Left ventricle myocardium inferior (tissue), 1 donor: ENCODE results near the gene SF3B5. TPM values are rescaled to one million over a fixed set of nuclear protein-coding genes. Genes with fewer than 3 reads are reported as not detected.
"Not testable (repeated sequence)": the region's sequence is repeated elsewhere in the genome, so short reads cannot be mapped to it uniquely, and the experiment has no call there.

ENCODE experiments used
- DNase-seq: peaks from one replicate; pipeline ENCODE4 v3.0.0-alpha.2; 2020
- H3K27ac ChIP-seq: fragments of 200-600 bp; replicated peaks from 2 replicates; pipeline ENCODE4 v1.8.0; 2021
- H3K27me3 ChIP-seq: fragments of 200-600 bp; 2 replicates; pipeline ENCODE4 v1.8.0; 2021; ENCODE audit warnings: low read depth
- H3K36me3 ChIP-seq: fragments of 200-600 bp; 2 replicates; pipeline ENCODE4 v1.8.0; 2021
- H3K4me1 ChIP-seq: fragments of 200-600 bp; 2 replicates; pipeline ENCODE4 v1.8.0; 2021
- H3K4me3 ChIP-seq: fragments of 200-600 bp; 2 replicates; pipeline ENCODE4 v1.8.0; 2021; ENCODE audit warnings: mild to moderate bottlenecking, moderate library complexity
- H3K9me3 ChIP-seq: fragments of 200-600 bp; replicated peaks from 2 replicates; pipeline ENCODE4 v1.8.0; 2021
- intact Hi-C: fragments of 100-400 bp; cut with micrococcal nuclease; formaldehyde crosslinking; loops from one replicate; pipeline ENCODE4 v1.11.0; 2022
- total RNA-seq: library from RNA; stranded (reverse); fragmentation: NEBNext Ultra II Directional; extraction: Animal tissue kit (Norgen Biotek cat#: 25700); gene quantifications from one replicate; pipeline ENCODE4 v1.2.1, GENCODE V29; 2021
- TF ChIP-seq, protein P1 (sequence below): fragments of 200-600 bp; IDR thresholded peaks from 2 replicates; pipeline ENCODE4 v1.8.0; 2021; ENCODE audit warnings: antibody characterized with exemption, mild to moderate bottlenecking, borderline replicate concordance
- donor health status: DM: no; HTN: yes; CAD: no; lungs with severe emphysema.

Gene SF3B5
- total RNA-seq, 1 donor from 2014 or later: 131 TPM

DNA sequence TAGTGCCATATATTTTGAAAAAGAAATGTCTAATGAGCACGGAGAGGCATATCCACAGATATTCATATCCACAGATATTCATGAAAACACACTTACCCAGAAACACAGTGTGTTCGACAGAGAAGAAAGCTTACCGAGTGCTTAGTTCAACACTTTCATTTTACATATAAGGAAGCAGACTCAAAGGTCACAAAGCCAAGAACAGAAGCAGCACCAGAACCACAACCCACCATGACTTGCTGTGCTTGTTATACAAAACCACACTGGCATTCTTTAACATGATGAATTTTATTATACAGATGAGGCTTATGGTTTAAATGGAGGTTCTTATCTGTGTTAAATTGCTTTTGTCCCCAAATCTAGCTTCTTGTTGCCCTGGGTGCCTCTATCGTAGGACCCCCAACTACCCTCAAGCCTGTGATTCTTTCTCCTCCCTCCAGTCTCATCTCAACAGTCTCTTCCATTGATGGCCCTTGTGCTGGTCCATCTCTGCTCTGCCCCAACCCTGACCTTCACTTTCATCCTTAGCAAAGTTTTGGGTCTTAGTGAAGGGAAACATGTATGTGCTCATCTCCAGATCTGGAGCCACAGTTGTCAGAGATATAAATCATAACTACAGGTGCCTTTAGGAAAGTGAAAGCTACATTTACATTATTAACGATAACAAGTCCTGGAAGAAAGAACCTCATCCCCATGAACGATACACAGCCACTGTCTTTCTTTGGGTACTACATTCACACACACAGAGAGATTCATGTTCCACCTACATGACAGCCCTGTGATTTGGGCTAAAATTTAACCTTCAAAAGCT, 40.0 kb downstream of the SF3B5 start:
- Histone ChIP-seq H3K27me3 (peaks cover 12% of the 10 kb centered on the region), H3K4me1 (no peaks in the 10 kb centered on the region), H3K9me3 (no peaks in the 10 kb centered on the region), H3K4me3 (no peak overlapping the region), H3K27ac (no peak overlapping the region), H3K36me3 (no peaks in the 10 kb centered on the region)
- DNase-seq: no peak
- intact Hi-C loops: no loop called here
- TF ChIP-seq, protein P1, sequence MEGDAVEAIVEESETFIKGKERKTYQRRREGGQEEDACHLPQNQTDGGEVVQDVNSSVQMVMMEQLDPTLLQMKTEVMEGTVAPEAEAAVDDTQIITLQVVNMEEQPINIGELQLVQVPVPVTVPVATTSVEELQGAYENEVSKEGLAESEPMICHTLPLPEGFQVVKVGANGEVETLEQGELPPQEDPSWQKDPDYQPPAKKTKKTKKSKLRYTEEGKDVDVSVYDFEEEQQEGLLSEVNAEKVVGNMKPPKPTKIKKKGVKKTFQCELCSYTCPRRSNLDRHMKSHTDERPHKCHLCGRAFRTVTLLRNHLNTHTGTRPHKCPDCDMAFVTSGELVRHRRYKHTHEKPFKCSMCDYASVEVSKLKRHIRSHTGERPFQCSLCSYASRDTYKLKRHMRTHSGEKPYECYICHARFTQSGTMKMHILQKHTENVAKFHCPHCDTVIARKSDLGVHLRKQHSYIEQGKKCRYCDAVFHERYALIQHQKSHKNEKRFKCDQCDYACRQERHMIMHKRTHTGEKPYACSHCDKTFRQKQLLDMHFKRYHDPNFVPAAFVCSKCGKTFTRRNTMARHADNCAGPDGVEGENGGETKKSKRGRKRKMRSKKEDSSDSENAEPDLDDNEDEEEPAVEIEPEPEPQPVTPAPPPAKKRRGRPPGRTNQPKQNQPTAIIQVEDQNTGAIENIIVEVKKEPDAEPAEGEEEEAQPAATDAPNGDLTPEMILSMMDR: no peak

DNA sequence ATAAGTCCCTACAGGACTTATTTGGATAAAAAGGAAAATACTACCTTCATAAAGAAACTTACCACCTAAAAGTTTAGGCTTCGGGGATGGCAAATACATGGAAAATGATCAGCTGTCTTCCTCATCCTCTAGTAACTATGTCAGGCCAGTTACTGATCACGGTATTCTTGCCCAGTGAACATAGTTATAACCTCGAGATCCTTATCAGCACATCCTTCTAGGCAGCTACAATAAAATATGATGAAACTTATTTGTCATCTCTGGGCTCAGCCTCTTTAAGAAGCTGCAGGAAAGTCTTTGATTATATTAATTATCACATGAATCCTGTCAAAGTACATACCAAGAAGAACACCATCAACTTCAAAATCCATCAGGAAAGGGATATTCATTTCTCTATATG, 41.8 kb downstream of the SF3B5 start:
- Histone ChIP-seq H3K4me3 (no peak overlapping the region), H3K9me3 (peaks cover 4% of the 10 kb centered on the region), H3K4me1 (no peaks in the 10 kb centered on the region), H3K36me3 (no peaks in the 10 kb centered on the region), H3K27ac (no peak overlapping the region), H3K27me3 (no peaks in the 10 kb centered on the region)
- TF ChIP-seq, protein P1: no peak
- no peak for DNase-seq
- intact Hi-C loops: no loop called here

DNA sequence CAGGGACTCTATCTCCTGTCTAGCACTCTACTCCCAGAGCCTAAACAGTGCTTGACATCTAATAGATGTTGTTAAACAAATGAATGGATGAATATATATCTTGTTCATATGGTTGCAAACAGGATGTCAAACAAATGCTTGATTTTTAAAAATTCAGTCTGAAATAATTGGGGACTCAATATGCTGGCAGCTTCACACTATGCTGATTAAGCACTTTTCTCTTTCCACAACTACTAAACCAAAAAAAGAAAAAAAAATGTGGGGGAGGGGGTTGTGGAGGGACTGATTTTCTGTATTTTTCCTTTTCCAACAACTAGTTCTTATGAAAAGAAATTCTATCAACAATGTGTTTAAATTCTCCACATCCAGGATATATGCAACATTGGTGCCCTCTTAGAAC, 42.9 kb downstream of the SF3B5 start:
- TF ChIP-seq, protein P1: no peak
- peaks cover 7% of the 10 kb centered on the region for H3K27me3 ChIP-seq
- H3K9me3 ChIP-seq: peaks cover 4% of the 10 kb centered on the region
- no peak for DNase-seq
- intact Hi-C loops: no loop called here
- no peaks in the 10 kb centered on the region for H3K36me3 ChIP-seq
- no peak overlapping the region for H3K4me3 ChIP-seq
- no peaks in the 10 kb centered on the region for H3K4me1 ChIP-seq
- no peak overlapping the region for H3K27ac ChIP-seq

DNA sequence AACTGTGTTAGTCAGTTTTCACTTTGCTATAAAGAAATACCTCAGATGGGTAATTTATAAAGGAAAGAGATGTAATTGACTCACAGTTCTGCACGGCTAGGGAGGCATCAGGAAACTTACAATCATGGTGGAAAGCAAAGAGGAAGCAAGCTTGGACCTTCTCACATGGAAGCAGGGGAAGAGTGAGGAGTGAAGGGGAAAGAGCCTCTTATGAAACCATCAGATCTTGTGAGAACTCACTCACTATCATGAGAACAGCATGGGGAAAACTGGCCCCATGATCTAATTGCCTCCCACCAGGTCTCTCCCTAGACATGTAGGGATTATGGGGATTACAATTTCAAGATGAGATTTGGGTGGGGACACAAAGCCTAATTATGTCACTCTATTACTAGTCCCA, 46.0 kb downstream of the SF3B5 start:
- no peak for DNase-seq
- intact Hi-C loops: no loop called here
- Histone ChIP-seq H3K27me3 (peaks cover 13% of the 10 kb centered on the region), H3K36me3 (no peaks in the 10 kb centered on the region), H3K27ac (no peak overlapping the region), H3K9me3 (peaks cover 19% of the 10 kb centered on the region), H3K4me1 (no peaks in the 10 kb centered on the region), H3K4me3 (no peak overlapping the region)
- TF ChIP-seq, protein P1: no peak

DNA sequence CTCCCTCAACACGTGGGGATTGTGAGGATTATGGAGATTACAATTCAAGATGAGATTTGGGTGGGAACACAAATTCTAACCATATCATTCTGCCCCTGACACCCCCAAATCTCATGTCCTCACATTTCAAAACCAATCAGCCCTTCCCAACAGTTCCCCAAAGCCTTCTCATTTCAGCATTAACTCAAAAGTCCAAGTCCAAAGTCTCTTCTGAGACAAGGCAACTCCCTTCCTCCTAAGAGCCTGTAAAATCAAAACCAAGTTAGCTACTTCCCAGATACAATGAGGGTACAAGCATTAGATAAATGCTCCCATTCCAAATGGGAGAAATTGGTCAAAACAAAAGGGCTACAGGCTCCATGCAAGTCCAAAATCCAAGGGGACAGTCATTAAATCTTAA, 47.7 kb downstream of the SF3B5 start:
- Histone ChIP-seq H3K27me3 (peaks cover 13% of the 10 kb centered on the region), H3K4me1 (no peaks in the 10 kb centered on the region), H3K27ac (no peak overlapping the region), H3K4me3 (no peak overlapping the region), H3K36me3 (no peaks in the 10 kb centered on the region), H3K9me3 (peaks cover 22% of the 10 kb centered on the region)
- intact Hi-C loops: no loop called here
- TF ChIP-seq, protein P1: no peak
- no peak for DNase-seq

DNA sequence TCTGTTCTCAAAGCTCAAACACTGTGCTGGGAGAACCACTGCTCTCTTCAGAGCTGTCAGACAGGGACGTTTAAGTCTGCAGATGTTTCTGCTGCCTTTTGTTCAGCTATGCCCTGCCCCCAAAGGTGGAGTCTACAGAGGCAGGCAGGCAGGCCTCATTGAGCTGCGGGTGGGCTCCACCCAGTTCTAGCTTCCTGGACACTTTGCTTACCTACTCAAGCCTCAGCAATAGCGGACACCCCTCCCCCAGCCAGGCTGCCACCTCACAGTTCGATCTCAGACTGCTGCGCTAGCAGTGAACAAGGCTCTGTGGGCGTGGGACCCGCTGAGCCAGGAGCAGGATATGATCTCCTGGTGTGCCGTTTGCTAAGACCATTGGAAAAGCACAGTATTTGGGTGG, 48.7 kb downstream of the SF3B5 start:
- H3K36me3 ChIP-seq, H3K4me3 ChIP-seq, H3K27ac ChIP-seq, DNase-seq, intact Hi-C loops, H3K4me1 ChIP-seq: not testable (repeated sequence)
- peaks cover 23% of the 10 kb centered on the region for H3K9me3 ChIP-seq
- peaks cover 13% of the 10 kb centered on the region for H3K27me3 ChIP-seq

DNA sequence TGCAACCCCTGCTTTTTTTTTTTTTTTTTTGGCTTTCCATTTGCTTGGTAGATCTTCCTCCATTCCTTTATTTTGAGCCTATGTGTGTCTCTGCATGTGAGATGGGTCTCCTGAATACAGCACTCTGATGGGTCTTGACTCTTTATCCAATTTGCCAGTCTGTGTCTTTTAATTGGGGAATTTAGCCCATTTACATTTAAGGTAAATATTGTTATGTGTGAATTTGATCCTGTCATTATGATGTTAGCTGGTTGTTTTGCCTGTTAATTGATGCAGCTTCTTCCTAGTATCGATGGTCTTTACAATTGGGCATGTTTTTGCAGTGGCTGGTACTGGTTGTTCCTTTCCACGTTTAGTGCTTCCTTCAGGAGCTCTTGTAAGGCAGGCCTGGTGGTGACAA, 50.4 kb downstream of the SF3B5 start:
- H3K4me1 ChIP-seq, DNase-seq, intact Hi-C loops, H3K36me3 ChIP-seq, H3K4me3 ChIP-seq, H3K27ac ChIP-seq: not testable (repeated sequence)
- peaks cover 13% of the 10 kb centered on the region for H3K27me3 ChIP-seq
- peaks cover 25% of the 10 kb centered on the region for H3K9me3 ChIP-seq
